ENCODE data around the gene BACH2.

Gene BACH2

GRCh38 chr6:89966913-89967312 lies 329.7 kb downstream of the BACH2 start:
- no peak overlapping the region for H3K4me3 ChIP-seq (ENCODE audit: low read length)
- TF ChIP-seq CTCF (IDR thresholded peaks at IDR 0.05; ENCODE audit: insufficient read depth, low read depth, low read length, missing control alignments): no peak
- DNase-seq (ENCODE audit: low read depth): no peak

- DNase-seq (ENCODE audit: low read depth): no peak
- no peak for TF ChIP-seq CTCF (IDR thresholded peaks at IDR 0.05; ENCODE audit: insufficient read depth, low read depth, low read length, missing control alignments)
- H3K4me3 ChIP-seq (ENCODE audit: low read length): no peak overlapping the region
These were observed 330.5 kb downstream of the BACH2 start for GRCh38 chr6:89966228-89966544.

GRCh38 chr6:89965441-89966227 lies 331.0 kb downstream of the BACH2 start:
- TF ChIP-seq CTCF (IDR thresholded peaks at IDR 0.05; ENCODE audit: insufficient read depth, low read depth, low read length, missing control alignments): no peak
- no peak overlapping the region for H3K4me3 ChIP-seq (ENCODE audit: low read length)
- no peak for DNase-seq (ENCODE audit: low read depth)

- no peak overlapping the region for H3K4me3 ChIP-seq (ENCODE audit: low read length)
- TF ChIP-seq CTCF (IDR thresholded peaks at IDR 0.05; ENCODE audit: insufficient read depth, low read depth, low read length, missing control alignments): no peak
- peak; percentile 56 for DNase-seq (ENCODE audit: low read depth)
These were observed 333.3 kb downstream of the BACH2 start for GRCh38 chr6:89963391-89963790.

- DNase-seq (ENCODE audit: low read depth): no peak
- H3K4me3 ChIP-seq (ENCODE audit: low read length): no peak overlapping the region
- TF ChIP-seq CTCF (IDR thresholded peaks at IDR 0.05; ENCODE audit: insufficient read depth, low read depth, low read length, missing control alignments): no peak
These were observed 335.2 kb downstream of the BACH2 start for GRCh38 chr6:89961481-89961880.

GRCh38 chr6:89959883-89960282 lies 336.8 kb downstream of the BACH2 start:
- DNase-seq (ENCODE audit: low read depth): no peak
- no peak for TF ChIP-seq CTCF (IDR thresholded peaks at IDR 0.05; ENCODE audit: insufficient read depth, low read depth, low read length, missing control alignments)
- H3K4me3 ChIP-seq (ENCODE audit: low read length): no peak overlapping the region

GRCh38 chr6:89956182-89956581 lies 340.5 kb downstream of the BACH2 start:
- no peak overlapping the region for H3K4me3 ChIP-seq (ENCODE audit: low read length)
- TF ChIP-seq CTCF (IDR thresholded peaks at IDR 0.05; ENCODE audit: insufficient read depth, low read depth, low read length, missing control alignments): no peak
- DNase-seq (ENCODE audit: low read depth): no peak
